ENCODE data around the gene TMEM201. TPM values are rescaled to one million over a fixed set of nuclear protein-coding genes. Genes with fewer than 3 reads are reported as not detected.

TMEM201 gene
- total and polyA plus RNA-seq, 9 of the 15 experiments (the other 6 are each of a cell fraction or from before 2014, with no cell fraction given), result 0.42 to 51.3 (median 7.4) TPM

GRCh38 chr1:9593492-9594465, 5.1 kb downstream of the TMEM201 start (continued):
- TF ChIP-seq U2AF2 (optimal IDR thresholded peaks at IDR 0.05; ENCODE audit: low read depth, low read length), result no peak
- TF ChIP-seq GABPB1 (CRISPR knock-in tag; IDR thresholded peaks at IDR 0.05), result peak; percentile 60
- peak in 1 of 2 experiments; percentile 68; a peak in 2 of 4 replicates for TF ChIP-seq RCOR1 (IDR thresholded peaks at IDR 0.05; ENCODE audit: borderline replicate concordance in 1 of 2, low read depth in 2 of 2, low read length in 2 of 2)
- no peak for TF ChIP-seq ILF3 (IDR thresholded peaks at IDR 0.05; ENCODE audit: borderline replicate concordance)
- TF ChIP-seq, protein P1, sequence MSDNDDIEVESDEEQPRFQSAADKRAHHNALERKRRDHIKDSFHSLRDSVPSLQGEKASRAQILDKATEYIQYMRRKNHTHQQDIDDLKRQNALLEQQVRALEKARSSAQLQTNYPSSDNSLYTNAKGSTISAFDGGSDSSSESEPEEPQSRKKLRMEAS (CRISPR knock-in tag; IDR thresholded peaks at IDR 0.05), result no peak; the same call in 1 of the 2 replicates
- TF ChIP-seq SNRNP70 (optimal IDR thresholded peaks at IDR 0.05; ENCODE audit: low read depth, low read length), result no peak
- no peak for TF ChIP-seq WHSC1 (IDR thresholded peaks at IDR 0.05; ENCODE audit: low read length)
- no peak for TF ChIP-seq ZZZ3 (IDR thresholded peaks at IDR 0.05)
- no peak for TF ChIP-seq MEF2D (tag; conservative IDR thresholded peaks at IDR 0.05; ENCODE audit: low read depth)
- TF ChIP-seq E2F3 (CRISPR knock-in tag; IDR thresholded peaks at IDR 0.05), result no peak
- no peak for TF ChIP-seq ZFP1 (CRISPR knock-in tag; IDR thresholded peaks at IDR 0.05)

Measured in K562 (cell line).